B cell (primary cell): ENCODE data around the gene TPK1. TPM values are rescaled to one million over a fixed set of nuclear protein-coding genes. Genes with fewer than 3 reads are reported as not detected.

Experiments used
- ATAC-seq: fragments of 200-7000 bp; cut with Tn5 transposase; one replicate; pipeline ENCODE4 v1.10.0; 2021; ENCODE audit warnings: low read depth, mild to moderate bottlenecking, moderate number of reproducible peaks, moderate library complexity
- CTCF ChIA-PET: fragments of 350-600 bp; sonication (Branson Sonifier 250); formaldehyde crosslinking; loops from one replicate; lab custom pipeline; 2021; ENCODE audit warnings: antibody characterized with exemption, inconsistent platforms; lab: Charles Lee
- POLR2A ChIA-PET: fragments of 350-600 bp; sonication (Branson Sonifier 250); formaldehyde crosslinking; loops from one replicate; lab custom pipeline; 2021; ENCODE audit warnings: antibody characterized with exemption; lab: Charles Lee
- DNase-seq: peaks from one replicate; pipeline ENCODE4 v3.0.0; 2013
- H2AFZ ChIP-seq: 2 replicates; pipeline ENCODE4 v1.6.1; 2012; ENCODE audit warnings: mild to moderate bottlenecking, low read depth, low read length; ENCODE audit not compliant: insufficient read depth, poor library complexity, severe bottlenecking
- H3K27ac ChIP-seq, 2 donors: 1 replicate in 1 of 2; 2 replicates in 1 of 2; pipeline ENCODE4 v1.5.1; 2012 to 2013; ENCODE audit warnings: low read length in 2 of 2, mild to moderate bottlenecking in 2 of 2, moderate library complexity in 1 of 2
- H3K27me3 ChIP-seq, 4 experiments: fragments of 200-600 bp in 1 of 4; sonication (generic) in 1 of 4; replicated peaks in 1 of 4; 1 replicate in 2 of 4; 2 replicates in 2 of 4; pipeline versions ENCODE4 v1.6.1 to v1.7.0; 2013 to 2016; ENCODE audit warnings: low read length in 3 of 4, mild to moderate bottlenecking in 2 of 4, mixed read lengths in 1 of 4, moderate library complexity in 1 of 4; ENCODE audit not compliant: insufficient read depth in 4 of 4, control insufficient read depth in 3 of 4; ENCODE audit errors: control extremely low read depth in 1 of 4
- H3K36me3 ChIP-seq, 2 experiments: replicated peaks in 1 of 2; 1 replicate in 1 of 2; 2 replicates in 1 of 2; pipeline versions ENCODE4 v1.6.1 to v1.7.1; 2013; ENCODE audit warnings: low read length in 1 of 2; ENCODE audit not compliant: insufficient read depth in 2 of 2, control insufficient read depth in 1 of 2; ENCODE audit errors: control extremely low read depth in 1 of 2, extremely low read depth in 1 of 2
- H3K4me1 ChIP-seq, 2 donors: fragments of 200-600 bp in 1 of 2; sonication (generic) in 1 of 2; 1 replicate in 1 of 2; 2 replicates in 1 of 2; pipeline versions ENCODE4 v1.5.1 to v1.6.1; 2013 to 2017; ENCODE audit warnings: low read length in 2 of 2; ENCODE audit not compliant: control insufficient read depth in 2 of 2, insufficient read depth in 2 of 2
- H3K4me2 ChIP-seq: replicated peaks from 2 replicates; pipeline ENCODE3; 2012; ENCODE audit warnings: mild to moderate bottlenecking, low read depth, low read length; ENCODE audit not compliant: poor library complexity, severe bottlenecking
- H3K4me3 ChIP-seq, 5 experiments: fragments of 200-600 bp in 1 of 5; sonication (generic) in 1 of 5; 1 replicate in 3 of 5; 2 replicates in 2 of 5; pipeline versions ENCODE4 v1.5.1 to v1.7.0; 2011 to 2016; ENCODE audit warnings: low read length in 4 of 5, mild to moderate bottlenecking in 4 of 5, low read depth in 2 of 5, control low read depth in 1 of 5, moderate library complexity in 1 of 5; ENCODE audit not compliant: insufficient read depth in 1 of 5; ENCODE audit errors: control extremely low read depth in 1 of 5, extremely low read depth in 1 of 5
- H3K79me2 ChIP-seq: fragments of 200-600 bp; sonication (generic); one replicate; pipeline ENCODE4 v1.6.0; 2016; ENCODE audit warnings: low read length; ENCODE audit not compliant: control insufficient read depth, insufficient read depth
- H3K9ac ChIP-seq: fragments of 200-600 bp; sonication (generic); 2 replicates; pipeline ENCODE4 v1.6.1; 2017; ENCODE audit warnings: mild to moderate bottlenecking, low read length, moderate library complexity
- H3K9me3 ChIP-seq, 3 donors: one replicate each; pipeline versions ENCODE4 v1.6.1 to v1.7.1; 2013; ENCODE audit warnings: low read length in 2 of 3; ENCODE audit not compliant: control insufficient read depth in 2 of 3, insufficient read depth in 1 of 3; ENCODE audit errors: control extremely low read depth in 1 of 3
- H4K20me1 ChIP-seq: 2 replicates; pipeline ENCODE4 v1.6.0; 2012; ENCODE audit warnings: mild to moderate bottlenecking, low read length; ENCODE audit not compliant: insufficient read depth, control insufficient read depth, poor library complexity, severe bottlenecking
- H3K27ac Mint-ChIP-seq: one replicate; pipeline ENCODE4 v1.8.0; 2021; ENCODE audit warnings: mixed read lengths
- H3K27me3 Mint-ChIP-seq: one replicate; pipeline ENCODE4 v1.8.0; 2021; ENCODE audit warnings: mixed read lengths
- H3K4me1 Mint-ChIP-seq: one replicate; pipeline ENCODE4 v1.8.0; 2021; ENCODE audit warnings: mixed read lengths
- H3K4me3 Mint-ChIP-seq: one replicate; pipeline ENCODE4 v1.8.0; 2021; ENCODE audit warnings: mixed read lengths
- H3K9me3 Mint-ChIP-seq: one replicate; pipeline ENCODE4 v1.8.0; 2022; ENCODE audit warnings: mixed read lengths; ENCODE audit not compliant: insufficient read depth
- EZH2 ChIP-seq: IDR thresholded peaks from 2 replicates; pipeline ENCODE4 v1.6.1; 2012; ENCODE audit warnings: borderline replicate concordance, low read depth, mild to moderate bottlenecking, moderate library complexity, low read length; ENCODE audit not compliant: insufficient read depth, poor library complexity, severe bottlenecking
- WGBS: methylation state at CpG from one replicate; pipeline ENCODE4 v1.1.5; 2013; ENCODE audit warnings: missing lambda C conversion rate; ENCODE audit not compliant: insufficient coverage; 5-methylcytosine and 5-hydroxymethylcytosine counted together
- intact Hi-C: fragments of 100-400 bp; cut with micrococcal nuclease; formaldehyde crosslinking; loops from one replicate; pipeline ENCODE4 v1.10.0; 2022
- polyA plus RNA-seq: library from polyadenylated mRNA; depleted of rRNA; stranded (reverse); fragments of >200 nt; gene quantifications from 2 replicates; pipeline ENCODE4 v1.2.3, GENCODE V29; 2012
- total RNA-seq, 2 donors: library from RNA; stranded (reverse); fragments of 120-200 nt in 1 of 2; gene quantifications; 1 replicate in 1 of 2; 2 replicates in 1 of 2; pipeline versions ENCODE4 v1.2.3 to v1.2.4, GENCODE V29; 2013 to 2022
- TF ChIP-seq, protein P1 (sequence below): fragments of 200-600 bp; IDR thresholded peaks from one replicate; pipeline ENCODE4 v1.8.0; 2022; ENCODE audit warnings: antibody characterized with exemption, mild to moderate bottlenecking

TPK1 gene
- total and polyA plus RNA-seq, 2 donors (not counting 1 experiment from before 2014, with no cell fraction given) = 13.7 to 26.4 TPM

DNA sequence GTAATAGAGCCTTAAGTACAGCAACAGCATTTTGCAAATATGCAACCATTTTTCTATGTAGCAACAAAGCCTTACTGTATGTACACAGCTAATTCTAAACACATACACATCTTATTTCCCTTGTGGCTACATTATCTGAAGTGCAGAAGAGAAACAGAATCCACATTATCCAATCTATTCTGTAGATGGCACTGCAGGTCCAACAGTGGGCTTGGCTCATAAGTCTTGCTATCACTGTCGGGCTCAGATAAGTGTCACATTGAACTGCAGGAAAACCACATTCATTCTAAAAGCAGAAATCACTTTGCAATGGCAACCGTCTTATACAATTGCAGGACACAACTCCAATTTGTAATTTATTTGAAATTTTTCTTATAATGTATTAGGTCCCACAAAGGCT lies 322.5 kb downstream of the TPK1 start:
- H3K9me3 ChIP-seq = no peaks in the 10 kb centered on the region
- no peaks in the 10 kb centered on the region for H3K79me2 ChIP-seq
- CTCF ChIA-PET = no interaction called here
- H3K4me1 ChIP-seq = no peaks in the 10 kb centered on the region
- H3K27me3 ChIP-seq = no peaks in the 10 kb centered on the region
- Mint-ChIP-seq H3K9me3 (no peaks in the 10 kb centered on the region), H3K27ac (no peak overlapping the region), H3K4me3 (no peak overlapping the region), H3K4me1 (no peaks in the 10 kb centered on the region), H3K27me3 (no peaks in the 10 kb centered on the region)
- H3K27ac ChIP-seq = no peak overlapping the region
- ATAC-seq (no peak), DNase-seq (peak; percentile 5)
- H3K4me3 ChIP-seq = no peak overlapping the region
- POLR2A ChIA-PET = no interaction called here
- H3K4me2 ChIP-seq = no peak overlapping the region
- TF ChIP-seq, protein P1, sequence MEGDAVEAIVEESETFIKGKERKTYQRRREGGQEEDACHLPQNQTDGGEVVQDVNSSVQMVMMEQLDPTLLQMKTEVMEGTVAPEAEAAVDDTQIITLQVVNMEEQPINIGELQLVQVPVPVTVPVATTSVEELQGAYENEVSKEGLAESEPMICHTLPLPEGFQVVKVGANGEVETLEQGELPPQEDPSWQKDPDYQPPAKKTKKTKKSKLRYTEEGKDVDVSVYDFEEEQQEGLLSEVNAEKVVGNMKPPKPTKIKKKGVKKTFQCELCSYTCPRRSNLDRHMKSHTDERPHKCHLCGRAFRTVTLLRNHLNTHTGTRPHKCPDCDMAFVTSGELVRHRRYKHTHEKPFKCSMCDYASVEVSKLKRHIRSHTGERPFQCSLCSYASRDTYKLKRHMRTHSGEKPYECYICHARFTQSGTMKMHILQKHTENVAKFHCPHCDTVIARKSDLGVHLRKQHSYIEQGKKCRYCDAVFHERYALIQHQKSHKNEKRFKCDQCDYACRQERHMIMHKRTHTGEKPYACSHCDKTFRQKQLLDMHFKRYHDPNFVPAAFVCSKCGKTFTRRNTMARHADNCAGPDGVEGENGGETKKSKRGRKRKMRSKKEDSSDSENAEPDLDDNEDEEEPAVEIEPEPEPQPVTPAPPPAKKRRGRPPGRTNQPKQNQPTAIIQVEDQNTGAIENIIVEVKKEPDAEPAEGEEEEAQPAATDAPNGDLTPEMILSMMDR = no peak
- no peak for TF ChIP-seq EZH2
- no peaks in the 10 kb centered on the region for H4K20me1 ChIP-seq
- no peak overlapping the region for H3K9ac ChIP-seq
- WGBS = 0% methylated on average over 1 of the region's 2 CpGs
- no peaks in the 10 kb centered on the region for H3K36me3 ChIP-seq
- no peak overlapping the region for H2AFZ ChIP-seq
- intact Hi-C loops = no loop called here

GRCh38 chr7:144510621-144511020 lies 325.2 kb downstream of the TPK1 start:
- no peak overlapping the region for H2AFZ ChIP-seq
- 94% methylated on average over 3 of the region's 6 CpGs for WGBS
- TF ChIP-seq EZH2 = no peak
- TF ChIP-seq, protein P1 = no peak
- DNase-seq = no peak
- no peak for ATAC-seq
- no peak overlapping the region for H3K27ac ChIP-seq
- intact Hi-C loops = no loop called here
- H3K9me3 Mint-ChIP-seq = no peaks in the 10 kb centered on the region
- H3K27ac Mint-ChIP-seq = no peak overlapping the region
- no peaks in the 10 kb centered on the region for H3K4me1 ChIP-seq
- H3K9ac ChIP-seq = no peak overlapping the region
- peaks cover 0 to 5% (median 0%) of the 10 kb centered on the region in 3 donors for H3K9me3 ChIP-seq
- CTCF ChIA-PET = no interaction called here
- H3K4me3 Mint-ChIP-seq = no peak overlapping the region
- H3K79me2 ChIP-seq = no peaks in the 10 kb centered on the region
- H3K27me3 ChIP-seq = no peaks in the 10 kb centered on the region
- no peaks in the 10 kb centered on the region for H4K20me1 ChIP-seq
- H3K36me3 ChIP-seq = no peaks in the 10 kb centered on the region
- H3K4me3 ChIP-seq = no peak overlapping the region
- H3K4me2 ChIP-seq = no peak overlapping the region
- H3K27me3 Mint-ChIP-seq = no peaks in the 10 kb centered on the region
- POLR2A ChIA-PET = no interaction called here
- no peaks in the 10 kb centered on the region for H3K4me1 Mint-ChIP-seq
